ENCODE results near the gene ELAVL1.

GRCh38 chr19:7928334-7928706 is 77.1 kb downstream of the ELAVL1 start:
- no peak for TF ChIP-seq USF2 (IDR thresholded peaks at IDR 0.05; ENCODE audit: borderline replicate concordance, low read depth, low read length)
- TF ChIP-seq CTCF (IDR thresholded peaks at IDR 0.05), result no peak
- no peak; the same call in 1 of the 2 replicates for TF ChIP-seq MAX (IDR thresholded peaks at IDR 0.05; ENCODE audit: low read depth)
- TF ChIP-seq YY1 (IDR thresholded peaks at IDR 0.05; ENCODE audit: low read depth), result no peak
- no peak for TF ChIP-seq RFX5 (IDR thresholded peaks at IDR 0.05; ENCODE audit: low read length)

Measured in SK-N-SH (cell line).